ENCODE results near the gene CIAO2A.

CIAO2A gene

DNA sequence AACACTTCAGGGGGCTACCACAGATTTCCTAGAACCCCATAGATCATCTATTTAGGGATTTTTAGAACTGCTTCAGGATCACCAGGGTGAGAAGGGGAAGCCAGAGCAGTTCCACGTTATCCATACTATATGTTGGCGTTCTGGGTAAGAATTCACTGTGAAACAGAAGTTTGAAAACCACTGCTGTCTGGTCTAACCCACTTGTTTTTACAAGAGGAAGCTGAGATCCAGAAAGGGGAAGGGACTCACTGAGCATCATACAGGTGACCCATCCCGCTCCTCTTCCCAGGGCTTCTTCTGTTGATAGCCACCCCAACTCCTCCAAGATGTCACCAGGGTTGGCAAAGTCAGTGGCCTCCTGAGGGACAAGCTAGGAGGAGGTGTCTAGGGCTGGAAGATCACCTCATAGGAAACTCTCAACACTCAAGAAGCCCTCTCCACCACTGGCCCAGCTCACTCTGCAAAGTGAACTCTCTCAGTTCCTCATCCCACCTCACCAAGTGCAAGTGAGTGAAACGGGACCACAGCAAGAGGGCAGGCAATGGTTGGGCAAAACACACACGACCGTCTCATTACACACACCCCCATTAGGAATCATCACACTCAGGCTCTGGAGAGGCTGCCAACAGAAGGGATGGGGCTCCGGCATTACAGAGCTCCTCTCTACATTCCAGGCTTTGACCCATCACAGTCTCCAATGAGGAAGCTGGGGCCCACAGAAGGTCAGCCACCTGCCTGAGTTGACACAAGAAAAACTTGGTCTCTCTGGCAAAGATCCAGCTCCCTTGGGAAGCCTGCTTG is 49.1 kb downstream of the CIAO2A start:
- DNase-seq (ENCODE audit: low read depth in 2 of 2), result no peak

GRCh38 chr15:64038878-64039610 is 54.6 kb downstream of the CIAO2A start:
- DNase-seq (ENCODE audit: low read depth in 2 of 2), result no peak

- DNase-seq (ENCODE audit: low read depth in 2 of 2), result no peak
Measured at GRCh38 chr15:64037966-64038365, 55.7 kb downstream of the CIAO2A start.

GRCh38 chr15:64037116-64037515 is 56.5 kb downstream of the CIAO2A start:
- DNase-seq (ENCODE audit: low read depth in 2 of 2), result no peak

GRCh38 chr15:64035525-64035924 is 58.1 kb downstream of the CIAO2A start:
- DNase-seq (ENCODE audit: low read depth in 2 of 2), result no peak

DNA sequence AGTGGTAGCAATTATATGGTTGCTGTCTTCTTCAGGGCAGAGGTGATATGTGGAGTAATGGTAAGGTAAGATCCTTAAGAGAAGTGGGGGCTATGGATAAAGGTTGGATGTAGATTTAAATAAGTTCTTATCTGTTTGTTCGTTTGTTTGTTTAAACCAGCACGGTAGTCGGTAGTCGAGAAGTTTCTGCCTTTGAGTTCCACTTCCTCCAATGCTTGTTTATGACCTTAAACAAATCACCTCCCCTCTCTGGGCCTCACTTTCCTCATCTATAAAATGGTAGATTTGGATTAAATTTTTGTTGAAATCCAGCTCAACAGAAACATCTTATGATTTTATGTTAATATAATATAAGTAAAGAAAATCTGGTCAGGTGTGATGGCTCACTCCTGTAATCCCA is 59.1 kb downstream of the CIAO2A start:
- no peak for DNase-seq (ENCODE audit: low read depth in 2 of 2)

DNA sequence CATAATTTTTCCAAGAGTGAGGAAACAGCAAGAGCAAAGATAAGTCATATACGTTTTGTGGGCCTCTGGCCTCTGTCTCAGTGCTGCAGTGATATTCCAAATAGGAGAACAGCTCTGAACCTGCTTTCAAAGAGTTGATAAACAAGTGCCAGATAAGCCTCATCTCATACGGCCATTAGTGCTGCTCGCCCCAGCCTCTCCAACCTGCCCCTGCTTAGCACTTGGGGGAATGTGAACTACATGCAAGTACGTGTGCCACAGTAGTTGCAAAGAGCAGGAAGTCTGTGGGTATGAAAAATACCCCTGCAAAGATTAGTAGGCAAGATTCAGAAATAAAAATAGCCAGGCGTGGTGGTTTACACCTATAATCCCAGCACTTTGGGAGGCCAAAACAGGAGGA is 61.3 kb downstream of the CIAO2A start:
- no peak for DNase-seq (ENCODE audit: low read depth in 2 of 2)

GRCh38 chr15:64030123-64030522 is 63.5 kb downstream of the CIAO2A start:
- no peak for DNase-seq (ENCODE audit: low read depth in 2 of 2)

DNA sequence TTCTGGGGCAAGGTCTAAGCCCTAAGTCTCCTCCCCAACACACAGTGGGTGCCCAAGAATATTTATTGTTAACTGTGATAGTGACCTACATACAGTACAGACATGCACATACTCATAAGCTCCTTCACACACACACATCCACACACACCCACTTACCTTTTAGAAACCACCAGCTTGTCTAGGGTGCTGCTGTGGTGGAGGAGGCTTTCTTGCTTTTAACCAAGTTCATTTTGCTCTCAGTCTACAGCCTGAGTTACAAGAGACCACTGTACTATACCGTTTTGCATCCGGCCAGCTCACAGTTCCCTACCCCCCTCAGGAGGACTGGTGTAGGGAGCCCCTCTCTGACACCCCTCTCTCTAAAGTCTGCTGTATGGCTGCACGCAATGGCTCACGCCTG is 64.0 kb downstream of the CIAO2A start:
- no peak for DNase-seq (ENCODE audit: low read depth in 2 of 2)

DNA sequence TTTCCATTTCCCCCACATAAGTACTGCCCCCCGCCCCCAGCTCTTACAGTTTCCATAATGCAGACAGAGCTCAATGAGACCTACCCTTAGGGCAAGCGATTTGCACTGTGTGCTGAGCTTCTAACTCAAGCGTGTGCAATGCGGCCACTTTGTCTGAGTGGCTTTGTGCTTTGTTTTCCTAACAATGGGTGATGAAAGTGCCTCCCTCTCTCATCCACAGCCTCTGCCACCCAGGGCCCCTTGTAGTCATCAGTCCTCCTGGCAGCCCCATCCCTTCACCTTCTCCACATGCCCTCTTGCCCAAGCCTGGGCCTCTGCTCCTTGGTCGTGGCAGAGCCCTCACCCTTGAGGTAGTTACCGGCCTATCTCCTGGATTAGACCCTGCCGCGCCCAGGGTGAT is 64.5 kb downstream of the CIAO2A start:
- DNase-seq (ENCODE audit: low read depth in 2 of 2), result no peak

DNA sequence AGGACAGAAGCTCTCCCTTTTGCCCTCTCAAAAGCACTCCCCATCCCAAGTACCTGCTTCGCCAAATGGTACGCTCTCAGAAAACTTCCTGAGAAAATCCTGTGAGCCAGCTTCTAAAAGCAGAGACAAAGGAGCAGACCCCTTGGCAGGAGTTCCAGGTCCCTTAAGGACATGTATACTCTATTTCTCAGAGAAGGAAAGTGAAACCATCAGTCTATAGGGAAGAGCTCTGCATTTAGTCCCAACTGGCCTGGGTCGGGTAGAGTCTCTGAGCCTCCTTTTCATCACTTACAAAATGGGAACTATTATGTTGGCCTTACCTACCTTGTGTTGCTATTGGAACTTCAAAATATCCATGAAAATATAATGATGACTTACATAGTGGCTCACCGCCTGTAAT is 67.0 kb downstream of the CIAO2A start:
- DNase-seq (ENCODE audit: low read depth in 2 of 2), result no peak

- DNase-seq (ENCODE audit: low read depth in 2 of 2), result no peak
Measured at GRCh38 chr15:64024172-64025050, 69.2 kb downstream of the CIAO2A start.

DNA sequence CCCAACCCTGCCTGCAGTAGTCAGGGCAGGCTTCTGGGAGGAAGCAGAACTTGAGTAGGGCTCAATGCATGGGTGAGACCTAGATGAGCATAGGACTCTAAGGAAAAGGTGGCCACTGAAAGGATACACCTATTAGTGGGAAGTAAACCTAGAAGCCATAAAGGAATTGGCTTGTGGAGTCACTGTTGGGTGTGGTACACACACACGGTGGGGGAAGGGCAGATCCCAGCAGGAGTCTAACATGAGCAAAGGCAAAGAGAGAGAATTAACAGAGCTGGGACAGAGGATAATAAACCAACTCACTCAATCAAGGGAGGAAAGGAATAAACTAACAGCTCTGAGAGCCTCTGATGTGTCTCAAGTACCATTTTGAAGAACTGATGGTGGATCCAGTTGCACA is 70.4 kb downstream of the CIAO2A start:
- DNase-seq (ENCODE audit: low read depth in 2 of 2), result no peak

DNA sequence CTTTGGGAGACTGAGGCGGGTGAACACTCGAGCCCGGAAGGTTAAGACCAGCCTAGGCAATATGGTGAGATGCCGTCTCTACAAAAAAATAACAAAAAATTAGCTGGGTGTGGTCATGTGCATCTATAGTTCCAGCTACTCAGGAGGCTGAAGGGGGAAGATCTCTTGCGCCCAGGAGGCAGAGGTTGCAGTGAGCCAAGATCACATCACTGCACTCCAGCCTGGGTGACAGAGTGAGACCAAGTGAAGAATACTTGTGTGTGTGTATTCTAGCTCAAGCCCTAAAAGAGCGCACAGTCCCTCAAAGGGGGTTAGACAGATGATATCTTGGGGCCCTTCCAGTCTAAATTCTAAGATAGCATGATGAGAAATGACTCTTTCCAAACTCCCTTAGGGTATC is 71.1 kb downstream of the CIAO2A start:
- no peak for DNase-seq (ENCODE audit: low read depth in 2 of 2)
